Stimulated activated CD8-positive, alpha-beta memory T cell treated with anti-CD3 and anti-CD28 coated beads, Interleukin-12 subunit alpha, Interleukin-12 subunit beta, amount 100 ng/mL, for 24 hours (primary cell): Measurements from ENCODE around the gene ACAP3.

Source experiments
- DNase-seq: peaks from one replicate; pipeline ENCODE4 v3.0.0-alpha.2; 2020; ENCODE audit errors: extremely low read depth

The ACAP3 gene

GRCh38 chr1:1345384-1345783 is 37.7 kb upstream of the ACAP3 start:
- no peak for DNase-seq

- DNase-seq, result peak; percentile 26
These were observed 37.1 kb upstream of the ACAP3 start for GRCh38 chr1:1344655-1345361.

GRCh38 chr1:1343811-1344421 is 36.2 kb upstream of the ACAP3 start:
- no peak for DNase-seq

GRCh38 chr1:1342584-1343115 is 34.9 kb upstream of the ACAP3 start:
- no peak for DNase-seq

- DNase-seq, result no peak
These were observed 34.4 kb upstream of the ACAP3 start for GRCh38 chr1:1342061-1342562.

- DNase-seq, result no peak
These were observed 33.9 kb upstream of the ACAP3 start for GRCh38 chr1:1341549-1342021.

GRCh38 chr1:1340791-1341548 is 33.2 kb upstream of the ACAP3 start:
- DNase-seq, result no peak

- no peak for DNase-seq
These were observed 32.5 kb upstream of the ACAP3 start for GRCh38 chr1:1340185-1340584.

- no peak for DNase-seq
These were observed 30.5 kb upstream of the ACAP3 start for GRCh38 chr1:1338278-1338677.

- DNase-seq, result no peak
These were observed 30.0 kb upstream of the ACAP3 start for GRCh38 chr1:1337793-1338147.

- DNase-seq, result no peak
These were observed 29.4 kb upstream of the ACAP3 start for GRCh38 chr1:1336931-1337792.

- DNase-seq, result no peak
These were observed 28.7 kb upstream of the ACAP3 start for GRCh38 chr1:1336446-1336845.

- no peak for DNase-seq
These were observed 28.1 kb upstream of the ACAP3 start for GRCh38 chr1:1335792-1336248.

GRCh38 chr1:1335283-1335682 is 27.6 kb upstream of the ACAP3 start:
- DNase-seq, result no peak

GRCh38 chr1:1334835-1335234 is 27.1 kb upstream of the ACAP3 start:
- DNase-seq, result no peak

- no peak for DNase-seq
These were observed 26.0 kb upstream of the ACAP3 start for GRCh38 chr1:1333551-1334241.

GRCh38 chr1:1332774-1333480 is 25.2 kb upstream of the ACAP3 start:
- no peak for DNase-seq

GRCh38 chr1:1332031-1332755 is 24.5 kb upstream of the ACAP3 start:
- no peak for DNase-seq
